ENCODE results near the gene TIGD7.
"Not testable (repeated sequence)": the region's sequence is repeated elsewhere in the genome, so short reads cannot be mapped to it uniquely, and the experiment has no call there.

TIGD7 gene

DNA sequence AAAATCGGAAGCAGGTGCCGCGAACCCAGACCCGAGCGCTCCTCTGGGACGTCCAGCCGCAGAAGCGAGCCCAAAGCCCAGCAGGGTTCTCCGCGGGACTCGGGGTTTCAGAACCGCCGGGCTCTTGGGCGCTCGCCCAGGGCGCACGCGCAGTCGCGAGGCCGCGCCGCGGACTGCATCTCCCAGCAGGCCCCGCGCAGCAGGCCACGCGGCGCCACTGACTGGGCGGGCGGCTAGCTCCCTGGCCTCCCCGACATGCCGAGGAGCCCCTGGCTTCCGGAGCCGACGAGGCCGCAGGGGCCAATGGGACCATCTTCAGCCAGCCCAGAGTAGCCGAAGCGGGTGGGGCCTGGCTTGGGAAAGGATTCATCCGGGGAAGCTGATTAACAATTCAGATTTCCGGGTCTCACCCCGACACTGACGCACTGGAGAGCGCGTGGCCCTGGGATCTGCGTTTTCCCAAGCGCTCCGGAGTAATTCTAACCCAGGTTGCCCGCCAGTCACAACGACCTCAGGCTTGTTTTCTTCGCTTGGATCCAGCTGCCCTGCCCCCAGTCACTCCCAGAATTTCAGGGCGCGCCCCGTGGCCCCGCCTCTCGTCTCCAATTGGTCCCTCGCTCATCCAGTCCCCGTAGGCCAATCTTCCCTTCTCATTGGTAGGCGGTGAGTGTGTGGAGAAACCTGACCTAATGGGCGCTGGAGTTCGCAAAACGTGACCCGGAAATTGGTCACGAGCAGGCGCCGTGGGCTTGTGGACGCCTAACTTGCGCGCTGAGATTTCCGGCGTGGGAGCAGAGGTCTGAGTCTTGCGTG lies 22.3 kb downstream of the TIGD7 start, which contains the start of gene ZNF263:
TSS of gene ZNF263 (plus strand) at position 762 of the 813 bp plus-strand sequence. CDS start 328 bp downstream, outside the sequence.
- peak; percentile 80 to 99 (median 94) for DNase-seq

DNA sequence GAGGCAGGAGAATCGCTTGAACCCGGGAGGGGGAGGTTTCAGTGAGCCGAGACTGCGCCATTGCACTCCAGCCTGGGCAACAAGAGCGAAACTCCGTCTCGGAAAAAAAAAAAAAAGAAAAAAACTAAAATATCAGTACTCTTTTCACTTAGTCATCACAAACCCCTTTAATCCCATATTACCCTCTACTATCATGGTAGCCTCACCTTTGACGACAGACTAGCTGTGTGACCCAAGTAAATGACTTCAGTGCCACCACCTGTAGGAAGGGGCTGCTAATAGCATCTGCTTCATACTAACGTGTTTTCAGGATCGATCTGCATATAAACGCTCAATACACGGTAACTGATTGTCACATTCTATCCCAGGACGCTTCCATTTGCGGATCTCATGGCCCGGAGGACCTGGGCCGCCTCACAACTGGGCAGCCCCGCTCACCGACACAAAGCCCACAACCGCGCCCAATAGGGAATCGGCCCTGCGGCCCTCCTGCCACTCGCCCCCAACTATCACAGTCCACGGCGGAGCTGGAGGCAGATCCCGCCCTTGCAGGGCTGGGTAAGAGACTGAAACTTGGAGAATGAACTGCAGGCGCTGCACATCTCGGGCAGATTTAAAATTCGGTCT lies 23.0 kb downstream of the TIGD7 start:
- DNase-seq, result no peak

DNA sequence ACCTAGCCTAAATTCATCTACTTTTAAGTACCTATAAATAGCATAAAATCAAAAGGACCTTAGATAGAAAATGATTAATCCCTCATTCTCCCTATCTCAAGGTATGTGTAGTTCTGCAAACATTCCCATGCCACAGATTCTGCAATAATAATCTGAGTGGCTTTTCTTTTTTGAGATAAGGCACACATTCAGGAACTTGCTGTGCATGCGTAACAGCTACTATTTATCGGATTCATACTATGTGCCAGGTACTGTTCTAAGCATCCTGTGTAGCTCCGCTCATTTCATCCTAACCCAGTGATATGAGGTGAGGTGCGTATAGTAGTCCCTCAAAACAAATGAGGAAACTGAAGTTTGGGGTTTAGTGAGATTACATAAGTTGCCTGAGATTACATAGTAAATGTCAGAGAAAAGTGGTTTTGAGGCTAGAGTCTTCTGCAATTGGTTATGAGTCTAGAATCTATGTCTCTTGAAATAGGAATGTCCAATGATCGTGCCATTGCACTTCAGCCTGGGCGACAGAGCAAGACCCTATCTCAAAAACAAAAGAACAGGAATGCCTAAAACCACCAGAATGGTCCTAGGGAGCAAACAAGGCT lies 23.9 kb downstream of the TIGD7 start:
- no peak for DNase-seq

DNA sequence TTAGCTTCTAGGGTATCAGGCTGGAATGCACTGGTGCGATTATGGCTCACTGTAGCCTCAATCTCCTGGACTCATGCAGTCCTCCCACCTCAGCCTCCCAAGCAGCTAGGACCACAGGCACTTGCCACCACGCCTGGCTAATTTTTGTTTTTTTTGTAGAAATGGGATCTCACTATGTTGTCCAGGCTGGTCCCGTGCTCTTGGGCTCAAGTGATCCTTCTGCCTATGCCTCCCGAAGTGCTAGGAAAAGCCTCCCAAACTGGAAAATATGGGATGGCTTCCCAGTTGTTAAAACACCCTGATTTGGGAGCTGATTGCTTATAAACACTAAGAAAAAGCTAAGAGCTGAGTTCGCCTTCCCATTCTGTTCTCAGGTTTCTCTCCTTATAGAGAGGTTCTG lies 28.6 kb downstream of the TIGD7 start:
- DNase-seq, result no peak

DNA sequence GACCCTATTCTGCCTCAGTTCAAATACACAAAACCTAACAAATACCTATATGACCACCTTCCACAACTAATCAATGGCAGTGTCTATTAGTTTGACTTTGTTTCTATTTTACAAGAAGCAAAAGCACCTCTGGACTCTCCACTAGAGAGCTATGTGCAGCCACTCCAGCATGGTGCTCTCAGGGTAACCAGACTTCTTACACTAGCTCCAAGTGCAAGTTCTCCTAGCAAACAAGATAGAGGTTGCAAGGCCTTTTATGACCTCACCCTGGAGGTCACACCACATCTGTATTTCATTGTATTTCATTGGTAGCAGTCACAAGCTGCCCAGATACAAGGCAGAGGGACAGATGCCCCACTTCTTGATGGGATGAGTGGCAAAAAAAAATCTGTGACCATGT lies 30.3 kb downstream of the TIGD7 start:
- no peak for DNase-seq

DNA sequence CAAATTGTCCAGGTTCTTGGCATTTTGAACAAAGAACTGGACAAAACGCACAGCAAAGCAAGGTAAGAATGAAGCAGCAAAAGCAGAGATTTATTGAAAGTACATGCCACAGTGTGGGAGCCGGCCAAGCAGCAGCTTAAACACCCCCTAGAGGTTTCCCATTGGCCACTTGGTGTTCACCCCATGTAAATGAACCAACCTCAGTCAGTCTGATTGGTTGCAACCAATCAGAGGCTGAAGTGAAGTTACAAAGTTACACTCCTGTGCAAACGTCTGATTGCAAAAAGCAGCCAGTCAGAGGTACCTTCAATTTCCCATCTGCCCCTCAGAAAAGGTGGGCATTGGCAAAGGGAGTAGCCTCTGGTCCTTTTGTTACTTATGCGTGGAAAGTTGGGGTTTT lies 30.7 kb downstream of the TIGD7 start:
- no peak for DNase-seq

DNA sequence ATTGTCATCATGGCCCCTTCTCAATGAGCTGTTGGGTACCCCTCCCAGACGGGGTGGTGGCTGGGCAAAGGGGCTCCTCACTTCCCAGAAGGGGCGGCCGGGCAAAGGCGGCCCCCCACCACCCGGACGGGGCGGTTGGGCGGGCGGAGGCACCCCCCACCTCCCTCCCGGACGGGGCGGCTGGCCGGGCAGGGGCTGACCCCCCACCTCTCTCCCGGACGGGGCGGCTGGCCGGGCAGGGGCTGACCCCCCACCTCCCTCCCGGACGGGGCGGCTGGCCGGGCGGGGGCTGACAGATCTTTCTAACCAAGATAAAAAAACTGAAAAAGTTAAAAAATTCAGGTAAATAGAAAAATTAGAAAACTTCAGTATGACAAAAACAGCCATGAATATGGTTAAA lies 33.9 kb downstream of the TIGD7 start:
- DNase-seq, result not testable (repeated sequence)

DNA sequence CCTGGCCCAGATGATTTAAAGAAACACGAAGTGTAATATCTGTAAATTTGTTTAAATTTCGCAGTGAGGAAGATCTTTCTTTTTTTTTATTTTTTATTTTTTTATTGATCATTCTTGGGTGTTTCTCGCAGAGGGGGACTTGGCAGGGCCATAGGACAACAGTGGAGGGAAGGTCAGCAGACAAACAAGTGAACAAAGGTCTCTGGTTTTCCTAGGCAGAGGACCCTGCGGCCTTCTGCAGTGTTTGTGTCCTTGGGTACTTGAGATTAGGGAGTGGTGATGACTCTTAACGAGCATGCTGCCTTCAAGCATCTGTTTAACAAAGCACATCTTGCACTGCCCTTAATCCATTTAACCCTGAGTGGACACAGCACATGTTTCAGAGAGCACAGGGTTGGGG lies 34.5 kb downstream of the TIGD7 start:
- DNase-seq, result not testable (repeated sequence)

DNA sequence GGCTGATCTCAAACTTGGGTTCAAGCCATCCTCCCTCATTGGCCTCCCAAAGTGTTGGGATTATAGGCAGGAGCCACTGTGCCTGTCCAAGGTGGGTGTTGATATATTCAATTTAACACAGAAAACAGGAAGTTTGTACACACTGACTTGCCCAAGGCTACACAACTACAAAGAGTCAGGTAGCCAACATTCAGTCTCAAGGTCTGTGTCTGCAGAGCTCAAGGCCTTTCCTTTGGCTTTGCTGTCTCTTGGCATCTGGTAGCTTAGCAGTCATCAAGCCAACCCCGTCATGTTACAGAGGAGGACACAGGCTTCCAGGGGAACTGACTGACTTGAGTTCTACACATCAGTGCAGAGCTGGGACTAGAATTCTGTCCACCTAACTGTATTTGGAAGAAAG lies 36.9 kb downstream of the TIGD7 start:
- no peak for DNase-seq

DNA sequence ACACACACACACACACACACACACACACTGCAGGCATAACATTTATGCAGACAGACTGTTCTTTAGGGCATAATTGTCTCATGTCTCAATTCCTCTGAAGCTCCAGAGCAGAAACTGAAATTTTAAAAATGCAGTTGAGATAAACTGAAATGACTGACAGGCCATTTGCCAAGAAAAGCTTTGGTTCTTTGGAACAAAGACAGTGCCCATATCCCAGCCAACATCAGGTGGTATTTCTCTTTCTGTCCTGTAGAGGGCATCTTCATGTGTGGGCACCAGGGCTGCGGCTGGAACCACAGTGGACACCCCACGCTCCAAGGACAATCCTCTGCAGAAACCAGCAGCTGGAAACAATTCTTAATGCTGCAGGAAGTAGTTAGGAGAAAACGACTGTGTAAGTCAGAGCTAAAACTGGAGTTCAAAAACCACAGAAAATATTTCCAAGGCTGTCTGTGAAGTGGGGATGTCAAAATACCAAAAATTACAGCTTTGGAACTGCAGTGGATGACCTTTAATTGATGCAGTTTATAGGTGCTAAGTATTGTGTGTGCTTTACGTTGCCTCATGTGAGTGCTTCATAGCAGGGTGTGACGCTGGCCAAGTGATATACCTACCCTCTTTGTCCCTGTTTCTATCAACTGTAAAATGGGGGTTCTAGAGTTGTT lies 38.2 kb downstream of the TIGD7 start:
- DNase-seq, result peak in 6 of 51 donors; percentile 3 to 16 (median 6)

DNA sequence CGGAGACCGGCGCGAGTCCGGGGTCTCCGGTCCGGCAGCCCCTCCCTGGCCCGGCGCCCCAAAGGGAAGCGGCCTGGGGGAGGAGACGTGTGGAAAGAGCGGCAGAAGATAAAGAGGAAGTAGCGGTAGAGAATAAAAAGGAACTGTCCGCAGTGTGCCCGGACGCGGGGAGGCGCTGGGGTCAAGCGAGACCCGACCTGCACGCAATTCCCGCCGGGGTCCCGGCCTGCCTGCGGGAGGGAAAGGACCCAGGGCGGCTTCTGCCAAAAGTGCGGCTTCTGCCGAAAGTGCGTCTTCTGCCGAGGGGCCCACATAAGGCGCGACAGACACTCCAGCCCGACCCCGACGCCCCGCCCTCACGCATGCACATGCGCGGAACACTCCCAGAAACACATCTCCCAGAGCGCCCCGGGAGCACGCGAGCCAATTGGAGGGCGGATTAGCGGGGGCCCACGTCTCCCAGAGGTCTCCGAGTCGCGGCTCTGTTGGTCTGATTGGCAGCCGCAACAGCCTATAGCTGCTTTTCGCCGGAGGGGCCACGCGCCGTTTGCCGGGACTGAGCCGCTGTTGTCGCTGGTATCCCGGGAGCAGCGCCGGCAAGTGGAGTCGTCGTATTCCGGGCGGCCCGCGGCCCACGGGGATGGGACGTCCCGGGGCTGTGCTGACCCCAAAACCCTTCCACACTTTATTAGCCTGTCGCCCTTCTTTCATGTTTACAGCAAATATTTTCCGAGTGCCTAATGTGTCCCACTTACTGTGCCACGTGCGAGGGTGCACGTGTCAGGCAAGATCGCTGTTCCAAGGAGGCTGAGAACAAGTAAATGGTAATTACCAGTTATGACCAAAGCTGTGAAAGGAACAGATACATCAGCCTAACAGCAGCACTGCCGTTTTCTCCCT lies 40.8 kb downstream of the TIGD7 start:
- peak; percentile 85 to 99 (median 97) for DNase-seq

DNA sequence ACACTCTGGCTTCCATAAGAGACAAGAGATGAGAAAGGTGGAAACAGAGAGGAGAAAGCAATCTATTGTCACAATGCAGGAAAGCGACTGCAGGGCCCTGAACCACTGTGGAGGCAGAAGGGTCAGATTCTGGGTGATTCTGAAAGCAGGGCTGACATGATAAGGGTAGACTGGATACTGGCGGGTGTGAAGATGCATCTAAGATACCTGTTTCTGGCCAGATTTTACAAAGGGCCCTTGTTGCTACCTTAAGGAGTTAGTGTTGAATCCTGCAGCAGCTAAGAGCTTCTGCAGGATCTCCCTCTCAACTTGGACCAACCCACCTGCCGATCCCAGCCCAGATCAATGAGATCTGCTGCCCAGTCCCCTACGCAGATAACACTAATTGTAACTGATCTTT lies 42.7 kb downstream of the TIGD7 start:
- DNase-seq, result no peak

DNA sequence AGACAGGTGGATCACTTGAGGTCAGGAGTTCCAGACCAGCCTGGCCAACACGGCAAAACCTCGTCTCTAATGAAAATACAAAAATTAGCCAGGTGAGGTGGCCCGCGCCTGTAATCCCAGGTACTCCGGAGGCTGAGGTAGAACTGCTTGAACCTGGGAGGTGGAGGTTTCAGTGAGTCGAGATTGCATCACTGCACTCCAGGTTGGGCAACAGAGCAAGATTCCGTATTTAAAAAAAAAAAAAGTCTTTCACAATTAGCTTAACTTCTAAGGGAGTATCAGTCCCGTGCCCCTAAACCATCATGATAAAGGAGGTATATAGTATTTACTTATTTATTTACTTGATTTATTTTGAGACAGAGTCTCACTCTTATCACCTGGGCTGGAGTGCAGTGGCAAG lies 45.4 kb downstream of the TIGD7 start:
- no peak for DNase-seq

DNA sequence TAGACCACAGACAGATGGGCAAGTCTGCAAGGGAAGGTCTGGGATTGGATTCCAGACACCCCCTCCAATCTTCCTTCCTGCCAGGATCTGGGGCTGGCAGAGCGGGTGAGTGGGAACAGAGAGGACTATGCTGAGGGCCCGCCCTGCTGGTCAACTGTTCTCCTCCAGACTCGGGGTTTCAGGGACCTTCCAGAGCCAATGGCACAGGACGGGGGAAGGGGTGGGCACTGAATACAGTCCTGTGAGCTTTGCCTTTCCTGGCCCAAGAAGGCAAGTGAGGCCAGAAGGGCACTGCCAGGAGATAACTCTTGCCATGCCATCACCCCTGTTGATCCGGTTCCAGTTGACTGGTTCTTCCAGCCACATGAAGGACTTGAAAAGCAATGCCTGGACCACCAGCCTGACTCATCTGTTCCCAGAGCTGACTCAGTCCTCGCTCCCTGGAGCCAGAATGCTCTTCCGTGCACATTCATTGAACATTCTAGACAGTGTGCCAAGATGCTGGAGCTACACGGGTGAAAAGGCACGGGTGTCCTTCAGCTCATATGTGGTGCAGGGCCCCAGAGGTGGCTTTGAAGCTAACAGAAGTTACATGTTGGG lies 48.3 kb downstream of the TIGD7 start:
- DNase-seq, result peak in 1 of 51 donors; percentile 38

DNA sequence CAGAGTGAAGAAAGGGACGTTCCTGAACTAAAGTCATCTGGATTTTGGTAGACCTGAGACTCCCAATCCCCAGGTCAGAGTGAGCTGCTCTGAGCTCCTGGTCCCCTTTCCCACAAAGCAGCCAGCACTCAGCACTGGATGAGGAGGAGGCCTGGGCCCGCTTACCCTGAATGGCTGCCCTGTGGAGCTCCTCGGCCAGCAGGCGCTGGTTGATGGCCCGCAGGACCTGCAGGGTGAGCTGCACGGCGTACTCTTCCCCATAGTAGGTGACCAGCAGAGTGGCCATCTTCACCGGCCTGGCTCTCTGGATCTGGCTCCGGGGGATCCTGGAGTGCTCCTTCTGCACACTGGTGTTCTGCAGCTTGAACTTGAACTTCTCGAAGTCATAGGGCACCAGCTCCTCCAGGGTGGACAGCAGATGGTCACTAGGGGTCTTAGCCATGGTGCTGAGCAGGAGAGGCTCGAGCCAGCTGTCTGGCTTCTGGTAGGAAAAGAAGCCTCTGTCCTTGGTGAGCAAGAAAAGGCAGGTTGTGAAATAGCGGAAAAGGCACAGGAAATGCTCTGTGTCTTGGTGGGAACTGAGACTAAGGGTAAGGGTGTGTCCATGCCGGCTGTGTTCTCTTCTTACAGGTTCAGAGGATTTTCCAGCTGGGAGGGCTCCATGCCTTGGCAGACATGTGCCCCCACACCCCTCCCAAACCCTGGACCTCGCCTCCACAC lies 48.9 kb downstream of the TIGD7 start, which contains the start of gene MEFV:
TSS of gene MEFV (minus strand) at position 488 of the 720 bp plus-strand sequence. CDS start at position 442, 46 bp downstream.
- DNase-seq, result no peak

DNA sequence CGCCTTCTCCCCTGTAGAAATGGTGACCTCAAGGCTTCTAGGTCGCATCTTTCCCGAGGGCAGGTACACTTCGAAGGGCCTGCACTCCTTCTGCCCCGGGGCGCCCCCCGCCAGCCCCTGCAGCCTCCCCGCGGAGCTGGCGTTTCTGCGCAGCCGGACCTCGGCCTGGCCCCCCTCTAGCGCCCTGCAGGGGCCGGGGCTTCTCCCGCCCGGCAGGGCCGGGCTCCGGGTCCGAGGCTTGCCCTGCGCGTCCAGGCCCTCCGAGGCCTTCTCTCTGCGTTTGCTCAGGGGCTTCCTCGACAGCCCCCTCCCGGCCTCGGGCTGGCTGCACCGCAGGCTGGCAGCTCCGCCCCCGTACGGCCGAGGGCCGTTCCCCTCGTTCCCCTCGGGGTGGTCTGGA lies 50.9 kb downstream of the TIGD7 start:
- DNase-seq, result no peak

DNA sequence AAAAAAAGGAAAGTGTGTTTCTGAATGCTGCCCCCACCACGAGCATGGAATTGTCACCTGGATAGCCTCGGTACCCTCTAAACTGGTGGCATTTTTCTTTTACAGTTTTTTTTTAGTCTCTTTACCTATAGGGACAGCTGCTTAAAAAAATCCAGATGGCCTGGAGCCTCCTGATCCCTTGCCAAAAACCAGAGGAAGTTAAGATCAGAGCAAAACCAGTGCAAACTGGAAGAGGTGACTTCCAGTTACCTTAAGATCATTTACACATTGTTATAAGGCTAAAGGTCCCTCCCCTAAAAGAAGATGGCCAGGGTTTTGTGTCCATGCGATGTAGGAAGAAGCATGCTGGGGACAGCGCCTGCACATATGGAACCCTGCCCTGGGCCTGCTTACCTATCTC lies 52.3 kb downstream of the TIGD7 start:
- no peak for DNase-seq

DNA sequence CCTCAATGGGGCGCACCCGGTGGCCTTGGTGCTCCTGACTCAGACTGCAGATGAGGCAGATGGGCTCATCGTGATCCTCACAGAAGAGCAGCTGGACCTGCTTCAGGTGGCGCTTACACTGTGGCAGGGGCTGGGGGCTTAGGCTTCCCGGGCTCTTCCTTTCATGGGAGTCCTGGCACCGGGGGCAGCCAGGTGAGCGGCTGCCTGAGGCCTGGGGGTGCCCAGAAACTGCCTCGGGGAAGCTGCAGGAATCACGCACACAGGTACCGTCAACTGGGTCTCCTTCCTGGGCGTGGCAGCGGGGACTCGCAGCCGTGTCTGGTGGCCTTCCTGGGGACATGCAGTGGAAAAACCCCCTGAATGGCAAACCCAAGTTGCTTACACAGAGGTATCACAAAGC lies 55.8 kb downstream of the TIGD7 start:
- DNase-seq, result no peak

DNA sequence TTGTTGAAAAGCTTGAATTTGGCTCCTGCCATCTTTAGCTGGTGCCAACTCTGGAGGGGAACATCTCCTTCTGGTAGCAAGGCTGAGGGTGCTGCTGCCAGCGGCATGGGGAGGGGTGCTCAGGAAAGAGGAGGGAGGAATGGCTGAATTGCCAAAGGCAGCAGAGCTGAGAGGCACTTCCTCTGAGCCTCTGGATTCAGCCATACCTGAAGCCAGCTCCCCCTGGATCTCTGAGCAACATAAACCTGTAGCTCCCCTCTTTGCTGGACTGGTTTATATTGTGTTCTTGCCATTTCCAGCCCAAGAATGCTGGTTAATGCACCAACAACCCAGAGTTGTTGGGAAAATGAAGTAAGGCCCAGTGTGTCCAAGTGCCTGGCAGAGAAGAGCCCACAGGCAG lies 56.2 kb downstream of the TIGD7 start:
- no peak for DNase-seq

Measured in hypothalamus (tissue), 51 donors.